Sigmoid colon (tissue), 7 donors: ENCODE measurements around the gene CFLAR. TPM values are rescaled to one million over a fixed set of nuclear protein-coding genes. Genes with fewer than 3 reads are reported as not detected.
A peak's percentile ranks its signal among the peaks of the same experiment; 100 is the strongest.

Experiments used
- DNase-seq: peaks from one replicate; pipeline ENCODE4 v3.0.0-alpha.2; 2019
- H3K27ac ChIP-seq, 4 donors: fragments of 200-600 bp; sonication (generic); one replicate each; pipeline ENCODE4 v1.5.1; 2016 to 2019; ENCODE audit warnings: mild to moderate bottlenecking in 1 of 4
- H3K27me3 ChIP-seq, 3 donors: fragments of 200-600 bp; sonication (generic); one replicate each; pipeline ENCODE4 v1.5.1; 2019; ENCODE audit warnings: mild to moderate bottlenecking in 1 of 3
- H3K36me3 ChIP-seq, 4 donors: fragments of 200-600 bp; sonication (generic); one replicate each; pipeline ENCODE4 v1.5.1; 2016 to 2019
- H3K4me1 ChIP-seq, 4 donors: fragments of 200-600 bp; sonication (generic); one replicate each; pipeline ENCODE4 v1.5.1; 2017 to 2019
- H3K4me3 ChIP-seq, 4 donors: fragments of 200-600 bp; sonication (generic); one replicate each; pipeline ENCODE4 v1.5.1; 2017 to 2019; ENCODE audit warnings: mild to moderate bottlenecking in 2 of 4, moderate library complexity in 1 of 4
- H3K9me3 ChIP-seq, 4 donors: fragments of 200-600 bp in 3 of 4; sonication (generic) in 3 of 4; one replicate each; pipeline versions ENCODE4 v1.5.1 to v1.6.1; 2013 to 2019
- EP300 ChIP-seq, 4 donors: sonication (generic); formaldehyde crosslinking; IDR thresholded peaks; one replicate each; pipeline ENCODE4 v1.6.1; 2017; ENCODE audit warnings: antibody characterized with exemption in 4 of 4
- POLR2A ChIP-seq, 2 donors: fragments of 450-650 bp; IDR thresholded peaks; one replicate each; pipeline ENCODE4 v1.6.1; 2016; ENCODE audit warnings: antibody characterized with exemption in 2 of 2, mild to moderate bottlenecking in 2 of 2, moderate library complexity in 2 of 2
- POLR2AphosphoS5 ChIP-seq, 4 donors: sonication (generic); formaldehyde crosslinking; IDR thresholded peaks; one replicate each; pipeline ENCODE4 v1.6.1; 2017; ENCODE audit warnings: antibody characterized with exemption in 4 of 4
- WGBS, 2 donors: extraction: QIAGEN DNeasy Blood & Tissue Kit; methylation state at CpG; one replicate each; pipeline ENCODE4 v1.1.7; 2013; 5-methylcytosine and 5-hydroxymethylcytosine counted together
- intact Hi-C: fragments of 100-400 bp; cut with DNase I; formaldehyde crosslinking; loops from one replicate; pipeline ENCODE4 v1.15.1; 2023
- polyA plus RNA-seq, 3 donors: library from polyadenylated mRNA; stranded (reverse); fragments of 200-250 nt; gene quantifications; one replicate each; pipeline ENCODE4 v1.2.3, GENCODE V29; 2013
- total RNA-seq, 4 donors: library from RNA; depleted of rRNA; stranded (reverse); fragments of >200 nt; gene quantifications; one replicate each; pipeline ENCODE4 v1.1.0, GENCODE V29; 2016
- TF ChIP-seq, protein P1 (sequence below), 4 experiments: fragments of 450-650 bp in 3 of 4; fragments of 200-600 bp in 1 of 4; IDR thresholded peaks; one replicate each; pipeline ENCODE4 v1.5.1; 2016 to 2019; ENCODE audit warnings: antibody characterized with exemption in 4 of 4, mild to moderate bottlenecking in 3 of 4, moderate library complexity in 2 of 4
- donor health status: healthy with polysubstance abuse.
- donor health status: Bipolar disorder and iron deficiency.
- donor health status: healthy.

CFLAR gene
- total and polyA plus RNA-seq, 7 donors: 32.4 to 243 (median 113) TPM

DNA sequence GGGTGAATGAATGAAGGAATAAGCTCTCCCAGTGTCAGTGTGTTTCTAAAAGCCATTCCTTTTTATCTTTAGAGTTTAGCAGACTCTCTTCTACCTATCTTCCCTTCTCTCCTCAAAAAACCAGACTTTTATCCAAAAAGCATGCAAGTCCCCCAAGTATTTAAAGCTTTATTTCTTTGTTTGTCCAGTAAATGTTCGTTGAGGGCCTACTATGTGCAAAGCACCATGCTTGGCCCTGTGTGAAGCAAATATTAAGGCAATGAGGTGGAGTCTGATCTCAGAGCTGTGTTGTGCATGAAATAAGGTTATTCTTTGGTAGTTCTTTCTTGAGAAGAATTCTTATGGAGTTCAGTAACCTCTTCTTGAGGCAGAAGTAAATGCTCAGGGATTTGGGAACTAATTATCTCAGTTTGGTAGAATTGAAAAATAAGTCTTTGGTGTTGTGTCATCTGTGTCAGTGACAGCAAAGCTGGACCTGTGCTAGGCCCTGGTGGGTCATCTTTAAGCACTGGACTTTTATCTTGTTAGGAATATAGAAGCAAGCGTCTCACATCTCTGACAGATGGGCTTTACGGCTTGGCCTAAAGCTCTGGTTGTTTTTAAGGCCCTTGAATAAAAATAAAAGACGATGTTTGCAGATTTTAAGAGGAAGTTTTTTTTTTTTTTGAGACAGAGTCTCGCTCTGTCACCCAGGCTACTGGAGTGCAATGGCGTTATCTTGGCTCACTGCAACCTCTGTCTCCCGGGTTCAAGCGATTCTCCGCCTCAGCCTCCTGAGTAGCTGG is 38.8 kb downstream of the CFLAR start:
- Histone ChIP-seq H3K36me3 (peaks cover 10 to 88% (median 47%) of the 10 kb centered on the region in 4 donors), H3K4me1 (peaks cover 0 to 39% (median 28%) of the 10 kb centered on the region in 4 donors), H3K27ac (peak overlapping the region in 1 of 4 donors; percentile 22), H3K27me3 (no peaks in the 10 kb centered on the region), H3K9me3 (no peaks in the 10 kb centered on the region), H3K4me3 (no peak overlapping the region)
- DNase-seq: no peak
- 84 to 85% methylated on average over 9 of the region's 9 CpGs for WGBS, 2 donors
- intact Hi-C loops: loop anchor here (5.0 kb wide), 2 partner anchors 38 to 83 kb away; partner anchors contain the start of genes CFLAR, HYCC2 and NDUFB3
- TF ChIP-seq EP300 (IDR thresholded peaks at IDR 0.05) (no peak), POLR2AphosphoS5 (IDR thresholded peaks at IDR 0.05) (no peak), POLR2A (IDR thresholded peaks at IDR 0.05) (no peak)
- TF ChIP-seq, protein P1, sequence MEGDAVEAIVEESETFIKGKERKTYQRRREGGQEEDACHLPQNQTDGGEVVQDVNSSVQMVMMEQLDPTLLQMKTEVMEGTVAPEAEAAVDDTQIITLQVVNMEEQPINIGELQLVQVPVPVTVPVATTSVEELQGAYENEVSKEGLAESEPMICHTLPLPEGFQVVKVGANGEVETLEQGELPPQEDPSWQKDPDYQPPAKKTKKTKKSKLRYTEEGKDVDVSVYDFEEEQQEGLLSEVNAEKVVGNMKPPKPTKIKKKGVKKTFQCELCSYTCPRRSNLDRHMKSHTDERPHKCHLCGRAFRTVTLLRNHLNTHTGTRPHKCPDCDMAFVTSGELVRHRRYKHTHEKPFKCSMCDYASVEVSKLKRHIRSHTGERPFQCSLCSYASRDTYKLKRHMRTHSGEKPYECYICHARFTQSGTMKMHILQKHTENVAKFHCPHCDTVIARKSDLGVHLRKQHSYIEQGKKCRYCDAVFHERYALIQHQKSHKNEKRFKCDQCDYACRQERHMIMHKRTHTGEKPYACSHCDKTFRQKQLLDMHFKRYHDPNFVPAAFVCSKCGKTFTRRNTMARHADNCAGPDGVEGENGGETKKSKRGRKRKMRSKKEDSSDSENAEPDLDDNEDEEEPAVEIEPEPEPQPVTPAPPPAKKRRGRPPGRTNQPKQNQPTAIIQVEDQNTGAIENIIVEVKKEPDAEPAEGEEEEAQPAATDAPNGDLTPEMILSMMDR (IDR thresholded peaks at IDR 0.05): no peak

DNA sequence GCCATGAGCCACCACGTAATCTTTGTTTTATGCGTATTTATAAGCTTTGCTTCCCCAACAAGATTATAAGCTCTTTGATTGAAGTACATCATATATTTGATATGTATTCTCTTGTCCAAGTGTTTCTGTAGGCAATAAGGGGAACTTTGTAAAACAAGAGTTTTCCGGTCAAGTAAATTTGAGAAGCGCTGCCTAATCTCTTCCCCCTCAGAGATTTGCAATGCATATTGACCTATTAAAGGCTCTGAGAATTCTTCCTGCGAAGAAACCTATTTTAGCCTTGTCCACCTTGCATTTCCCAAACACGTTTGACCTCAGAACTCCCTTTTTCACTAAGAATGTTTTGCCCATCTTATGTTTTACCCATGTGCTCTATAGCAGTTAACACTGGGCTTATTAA is 40.1 kb downstream of the CFLAR start:
- H3K9me3 ChIP-seq: no peaks in the 10 kb centered on the region
- WGBS, 2 donors: 79 to 94% methylated on average over 6 of the region's 6 CpGs
- H3K36me3 ChIP-seq: peaks cover 10 to 89% (median 49%) of the 10 kb centered on the region in 4 donors
- H3K4me3 ChIP-seq: no peak overlapping the region
- TF ChIP-seq POLR2A (IDR thresholded peaks at IDR 0.05) (no peak), EP300 (IDR thresholded peaks at IDR 0.05) (no peak), POLR2AphosphoS5 (IDR thresholded peaks at IDR 0.05) (no peak)
- TF ChIP-seq, protein P1 (IDR thresholded peaks at IDR 0.05): no peak
- DNase-seq: no peak
- peak overlapping the region in 2 of 4 donors; percentile 1 to 11 for H3K27ac ChIP-seq
- peaks cover 0 to 29% (median 19%) of the 10 kb centered on the region in 4 donors for H3K4me1 ChIP-seq
- H3K27me3 ChIP-seq: no peaks in the 10 kb centered on the region
- intact Hi-C loops: loop anchor here (5.0 kb wide), 2 partner anchors 39 to 84 kb away; partner anchors contain the start of genes CFLAR, HYCC2 and NDUFB3

DNA sequence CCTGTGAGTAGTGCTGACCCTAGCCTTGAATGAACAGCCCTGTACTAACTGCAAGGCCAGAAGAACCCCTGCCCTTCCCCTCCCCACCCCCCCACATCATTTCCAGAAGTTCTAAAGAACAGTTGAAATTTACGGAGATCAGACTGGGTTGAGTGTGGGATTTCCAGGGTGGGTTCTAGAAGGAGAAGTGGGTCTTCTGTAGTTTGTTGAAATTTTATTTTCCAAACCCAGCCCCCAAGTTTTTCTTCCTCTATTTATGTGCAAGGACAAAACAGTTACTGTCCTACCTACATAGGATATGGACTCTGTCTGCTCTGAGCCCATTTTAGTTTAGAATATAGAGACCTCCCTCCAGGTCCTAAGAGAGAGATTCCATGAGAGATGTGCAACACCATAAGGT is 40.7 kb downstream of the CFLAR start:
- 0 to 55% methylated on average over 1 of the region's 1 CpG for WGBS, 2 donors
- DNase-seq: no peak
- H3K36me3 ChIP-seq: peaks cover 10 to 94% (median 51%) of the 10 kb centered on the region in 4 donors
- H3K27me3 ChIP-seq: no peaks in the 10 kb centered on the region
- no peak overlapping the region for H3K4me3 ChIP-seq
- H3K4me1 ChIP-seq: peaks cover 0 to 23% (median 14%) of the 10 kb centered on the region in 4 donors
- TF ChIP-seq, protein P1 (IDR thresholded peaks at IDR 0.05): no peak
- TF ChIP-seq POLR2AphosphoS5 (IDR thresholded peaks at IDR 0.05): no peak
- TF ChIP-seq EP300 (IDR thresholded peaks at IDR 0.05): no peak
- no peak for TF ChIP-seq POLR2A (IDR thresholded peaks at IDR 0.05)
- H3K27ac ChIP-seq: peak overlapping the region in 3 of 4 donors; percentile 35 to 60 (median 39)
- no peaks in the 10 kb centered on the region for H3K9me3 ChIP-seq
- intact Hi-C loops: loop anchor here (5.0 kb wide), 2 partner anchors 39 to 84 kb away; partner anchors contain the start of genes CFLAR, HYCC2 and NDUFB3

DNA sequence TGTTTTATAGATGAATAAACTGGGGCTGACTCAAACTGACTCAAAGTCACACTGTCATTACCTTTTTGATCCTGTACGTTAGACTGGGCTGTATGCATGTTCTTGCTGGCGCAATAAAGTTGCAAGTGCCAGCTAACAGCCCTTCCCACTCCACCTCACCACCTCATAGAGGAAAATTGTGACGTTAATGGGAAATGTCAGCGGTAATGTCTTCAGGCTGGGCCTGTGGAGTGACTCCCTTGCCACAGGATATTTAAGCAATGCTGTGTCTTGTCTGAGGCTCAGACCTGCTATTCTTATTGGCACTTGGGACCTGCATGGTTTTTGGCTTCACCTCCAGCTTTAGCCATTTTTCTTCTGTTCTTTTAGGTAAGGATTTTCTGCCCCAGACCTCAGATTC is 41.7 kb downstream of the CFLAR start:
- no peaks in the 10 kb centered on the region for H3K27me3 ChIP-seq
- TF ChIP-seq POLR2A (IDR thresholded peaks at IDR 0.05): peak in 1 of 2 donors; percentile 1
- TF ChIP-seq, protein P1 (IDR thresholded peaks at IDR 0.05): no peak
- no peaks in the 10 kb centered on the region for H3K9me3 ChIP-seq
- no peak overlapping the region for H3K4me3 ChIP-seq
- intact Hi-C loops: loop anchor here (5.0 kb wide), 2 partner anchors 40 to 85 kb away; partner anchors contain the start of genes CFLAR, HYCC2 and NDUFB3
- DNase-seq: no peak
- peaks cover 0 to 16% (median 10%) of the 10 kb centered on the region in 4 donors for H3K4me1 ChIP-seq
- peaks cover 17 to 95% (median 58%) of the 10 kb centered on the region in 4 donors for H3K36me3 ChIP-seq
- peak overlapping the region; percentile 35 to 60 (median 38) for H3K27ac ChIP-seq
- WGBS, 2 donors: 19 to 30% methylated on average over 4 of the region's 4 CpGs
